HEK293 (cell line): Measurements from ENCODE around the gene PPEF1.

Experiments used
- CTCF ChIA-PET: fragments of 350-600 bp; formaldehyde crosslinking; extraction: SDS; loops from one replicate; lab custom pipeline; 2021; ENCODE audit warnings: antibody characterized with exemption; lab: Yijun Ruan, JAX
- POLR2A ChIA-PET: fragments of 300-600 bp; formaldehyde crosslinking; extraction: SDS; loops from one replicate; lab custom pipeline; 2020; ENCODE audit warnings: antibody characterized with exemption, inconsistent platforms; lab: Yijun Ruan, JAX
- H3K27ac ChIP-seq: fragments of 200-500 bp; sonication (Bioruptor generic); 2 replicates; pipeline ENCODE4 v1.5.1; 2014; ENCODE audit warnings: low read depth, low read length, control low read depth, inconsistent platforms; ENCODE audit errors: extremely low read depth
- H3K36me3 ChIP-seq, 2 experiments: fragments of 200-500 bp in 1 of 2; sonication (Bioruptor generic) in 1 of 2; 1 replicate in 1 of 2; 2 replicates in 1 of 2; pipeline ENCODE4 v1.5.1; 2014 to 2017; ENCODE audit warnings: inconsistent platforms in 2 of 2, low read length in 2 of 2; ENCODE audit not compliant: control insufficient read depth in 2 of 2, insufficient read depth in 1 of 2
- H3K4me1 ChIP-seq: fragments of 200-500 bp; sonication (Bioruptor generic); 2 replicates; pipeline ENCODE4 v1.5.1; 2014; ENCODE audit warnings: mild to moderate bottlenecking, low read length, inconsistent platforms; ENCODE audit not compliant: control insufficient read depth, insufficient read depth
- H3K4me3 ChIP-seq: 2 replicates; pipeline ENCODE4 v1.5.1; 2011; ENCODE audit warnings: low read depth, mild to moderate bottlenecking, control low read depth, low read length, moderate library complexity
- H3K9me3 ChIP-seq: fragments of 200-500 bp; sonication (Bioruptor generic); 2 replicates; pipeline ENCODE4 v1.5.1; 2014; ENCODE audit warnings: low read depth, low read length, inconsistent platforms; ENCODE audit not compliant: control insufficient read depth, insufficient read depth
- CTCF ChIP-seq: fragments of 450-650 bp; formaldehyde crosslinking; IDR thresholded peaks from 2 replicates; pipeline ENCODE4 v1.5.1; 2016; ENCODE audit warnings: missing biosample characterization, missing genetic modification characterization
- GLIS2 ChIP-seq: fragments of 450-650 bp; formaldehyde crosslinking; IDR thresholded peaks from 2 replicates; pipeline ENCODE4 v1.5.1; 2016; ENCODE audit warnings: missing biosample characterization, missing genetic modification characterization
- IKZF3 ChIP-seq: fragments of 450-650 bp; IDR thresholded peaks from 2 replicates; pipeline ENCODE4 v1.5.0; 2018; ENCODE audit warnings: missing biosample characterization, mild to moderate bottlenecking, missing genetic modification characterization, moderate library complexity
- PRDM1 ChIP-seq: fragments of 450-650 bp; formaldehyde crosslinking; IDR thresholded peaks from 2 replicates; pipeline ENCODE4; 2016; ENCODE audit warnings: missing biosample characterization, missing genetic modification characterization
- REPIN1 ChIP-seq: fragments of 450-650 bp; formaldehyde crosslinking; IDR thresholded peaks from 2 replicates; pipeline ENCODE4 v1.5.1; 2017; ENCODE audit warnings: missing biosample characterization, missing genetic modification characterization, low read depth
- REST ChIP-seq: fragments of 450-650 bp; formaldehyde crosslinking; IDR thresholded peaks from 2 replicates; pipeline ENCODE4 v1.5.1; 2016; ENCODE audit warnings: missing biosample characterization, missing genetic modification characterization
- SP7 ChIP-seq: fragments of 450-650 bp; formaldehyde crosslinking; IDR thresholded peaks from 2 replicates; pipeline ENCODE4 v1.5.1; 2016; ENCODE audit warnings: missing biosample characterization, missing genetic modification characterization
- ZBTB11 ChIP-seq: fragments of 450-650 bp; formaldehyde crosslinking; conservative IDR thresholded peaks from 2 replicates; pipeline ENCODE4 v1.5.1; 2016; ENCODE audit warnings: low read depth, missing biosample characterization, missing genetic modification characterization
- ZNF155 ChIP-seq: fragments of 450-650 bp; formaldehyde crosslinking; IDR thresholded peaks from 2 replicates; pipeline ENCODE4 v1.5.1; 2016; ENCODE audit warnings: missing biosample characterization, missing genetic modification characterization
- ZNF175 ChIP-seq: fragments of 450-650 bp; formaldehyde crosslinking; IDR thresholded peaks from 2 replicates; pipeline ENCODE4 v1.5.1; 2016; ENCODE audit warnings: missing biosample characterization, missing genetic modification characterization
- ZNF341 ChIP-seq: fragments of 450-650 bp; formaldehyde crosslinking; IDR thresholded peaks from 2 replicates; pipeline ENCODE4; 2016; ENCODE audit warnings: low read depth, missing biosample characterization, missing genetic modification characterization
- ZNF366 ChIP-seq: fragments of 450-650 bp; formaldehyde crosslinking; conservative IDR thresholded peaks from 2 replicates; pipeline ENCODE4 v1.5.1; 2016; ENCODE audit warnings: missing biosample characterization, missing genetic modification characterization
- ZNF404 ChIP-seq: fragments of 450-650 bp; formaldehyde crosslinking; IDR thresholded peaks from 2 replicates; pipeline ENCODE4 v1.5.1; 2017; ENCODE audit warnings: missing biosample characterization, missing genetic modification characterization
- ZNF510 ChIP-seq: fragments of 450-650 bp; formaldehyde crosslinking; IDR thresholded peaks from 2 replicates; pipeline ENCODE4 v1.5.1; 2018; ENCODE audit warnings: mild to moderate bottlenecking, missing genetic modification characterization, missing biosample characterization; ENCODE audit not compliant: insufficient replicate concordance
- ZNF623 ChIP-seq: fragments of 450-650 bp; formaldehyde crosslinking; IDR thresholded peaks from 2 replicates; pipeline ENCODE4 v1.5.1; 2016; ENCODE audit warnings: missing biosample characterization, missing genetic modification characterization
- ZSCAN5A ChIP-seq: fragments of 450-650 bp; formaldehyde crosslinking; IDR thresholded peaks from 2 replicates; pipeline ENCODE4 v1.5.1; 2016; ENCODE audit warnings: missing biosample characterization, missing genetic modification characterization

The PPEF1 gene

GRCh38 chrX:18856645-18856997, 149.2 kb downstream of the PPEF1 start:
- TF ChIP-seq ZNF155 (tag by site-specific recombination), result no peak
- TF ChIP-seq PRDM1 (tag by site-specific recombination), result no peak
- Histone ChIP-seq H3K4me3 (no peak overlapping the region), H3K36me3 (no peaks in the 10 kb centered on the region), H3K4me1 (no peaks in the 10 kb centered on the region), H3K9me3 (no peaks in the 10 kb centered on the region), H3K27ac (no peak overlapping the region)
- ChIA-PET POLR2A (no interaction called here), CTCF (interaction anchor here (0.5 to 0.7 kb wide), 2 partner anchors 449 to 1153 kb away, joined by 3 read pairs; no protein-coding TSS in a partner anchor)

GRCh38 chrX:18861511-18861910, 154.1 kb downstream of the PPEF1 start:
- H3K9me3 ChIP-seq, result no peaks in the 10 kb centered on the region
- no peak overlapping the region for H3K4me3 ChIP-seq
- CTCF ChIA-PET, result no interaction called here
- H3K27ac ChIP-seq, result no peak overlapping the region
- POLR2A ChIA-PET, result no interaction called here
- H3K4me1 ChIP-seq, result no peaks in the 10 kb centered on the region
- H3K36me3 ChIP-seq, result no peaks in the 10 kb centered on the region
- no peak for TF ChIP-seq ZNF175 (tag by site-specific recombination)
- no peak for TF ChIP-seq CTCF
- TF ChIP-seq SP7 (tag by site-specific recombination), result no peak
- no peak for TF ChIP-seq ZBTB11 (tag by site-specific recombination)
- no peak for TF ChIP-seq GLIS2 (tag by site-specific recombination)
- no peak for TF ChIP-seq ZNF366
- TF ChIP-seq ZNF404 (tag by site-specific recombination), result no peak
- no peak for TF ChIP-seq IKZF3 (tag by site-specific recombination)
- TF ChIP-seq ZNF510 (tag by site-specific recombination), result no peak
- no peak for TF ChIP-seq ZSCAN5A
- no peak for TF ChIP-seq REPIN1 (tag by site-specific recombination)
- no peak for TF ChIP-seq ZNF341
- no peak for TF ChIP-seq ZNF623
- TF ChIP-seq REST (tag by site-specific recombination), result no peak
